Activated B cell treated with CpG ODN at 0.5 μM for 24 hours (primary cell): ENCODE results near the gene HAUS2. TPM values are rescaled to one million over a fixed set of nuclear protein-coding genes. Genes with fewer than 3 reads are reported as not detected.

ENCODE experiments used
- ATAC-seq: fragments of 200-7000 bp; cut with Tn5 transposase; one replicate; pipeline ENCODE4 v1.10.0; 2021; ENCODE audit warnings: low read depth, mild to moderate bottlenecking, moderate library complexity
- CTCF ChIA-PET: fragments of 350-600 bp; sonication (Branson Sonifier 250); formaldehyde crosslinking; loops from one replicate; lab custom pipeline; 2021; ENCODE audit warnings: antibody characterized with exemption; lab: Charles Lee
- POLR2A ChIA-PET: fragments of 350-600 bp; sonication (Branson Sonifier 250); formaldehyde crosslinking; loops from one replicate; lab custom pipeline; 2021; ENCODE audit warnings: antibody characterized with exemption; lab: Charles Lee
- DNase-seq: peaks from one replicate; pipeline ENCODE4 v3.0.0; 2022
- H3K27ac Mint-ChIP-seq: one replicate; pipeline ENCODE4 v1.8.0; 2020; ENCODE audit warnings: mixed read lengths
- H3K27me3 Mint-ChIP-seq: one replicate; pipeline ENCODE4 v1.8.0; 2021; ENCODE audit warnings: mixed read lengths
- H3K36me3 Mint-ChIP-seq: one replicate; pipeline ENCODE4 v1.8.0; 2021; ENCODE audit warnings: low read depth, mixed read lengths
- H3K4me1 Mint-ChIP-seq: one replicate; pipeline ENCODE4 v1.8.0; 2021; ENCODE audit warnings: mixed read lengths
- H3K4me3 Mint-ChIP-seq: one replicate; pipeline ENCODE4 v1.8.0; 2020; ENCODE audit warnings: mild to moderate bottlenecking, mixed read lengths
- H3K9me3 Mint-ChIP-seq: one replicate; pipeline ENCODE4 v1.8.0; 2020; ENCODE audit warnings: mixed read lengths
- intact Hi-C: fragments of 100-400 bp; cut with micrococcal nuclease; formaldehyde crosslinking; loops from one replicate; pipeline ENCODE4 v1.15.1; 2024
- total RNA-seq: library from RNA; stranded (reverse); gene quantifications from 2 replicates; pipeline ENCODE4 v1.2.3, GENCODE V29; 2022
- TF ChIP-seq, protein P1 (sequence below): fragments of 200-600 bp; IDR thresholded peaks from one replicate; pipeline ENCODE4 v1.8.0; 2022; ENCODE audit warnings: antibody characterized with exemption, mild to moderate bottlenecking

The HAUS2 gene
- total RNA-seq, 1 donor from 2014 or later: 18.2 TPM

DNA sequence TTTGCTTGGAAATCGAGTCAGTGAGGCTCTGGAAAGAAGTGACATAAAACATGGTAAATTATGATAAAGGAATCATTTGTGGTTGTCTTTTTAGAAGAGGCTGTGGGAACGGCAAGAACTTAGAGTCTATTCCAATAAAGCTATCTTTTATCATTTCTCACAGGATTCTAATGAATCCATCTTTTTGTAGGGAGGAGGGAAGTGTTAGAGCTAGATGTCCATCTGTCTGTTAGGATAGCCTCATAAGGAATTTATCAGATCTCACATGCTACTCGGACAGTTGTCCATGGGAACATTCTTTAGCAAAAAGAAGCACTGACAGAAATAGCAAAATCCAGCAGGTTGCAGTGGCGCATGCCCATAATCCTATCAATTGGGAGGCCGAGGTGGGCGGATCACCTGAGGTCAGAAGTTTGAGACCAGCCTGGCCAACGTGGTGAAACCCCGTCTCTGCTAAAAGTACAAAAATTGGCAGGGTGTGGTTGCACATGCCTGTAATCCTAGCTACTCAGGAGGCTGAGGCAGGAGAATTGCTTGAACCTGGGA, 63.8 kb downstream of the HAUS2 start:
- ChIA-PET CTCF (no interaction called here), POLR2A (no interaction called here)
- Mint-ChIP-seq H3K36me3 (no peaks in the 10 kb centered on the region), H3K27ac (no peak overlapping the region), H3K27me3 (no peaks in the 10 kb centered on the region), H3K4me3 (no peak overlapping the region), H3K4me1 (peaks cover 18% of the 10 kb centered on the region), H3K9me3 (no peaks in the 10 kb centered on the region)
- ATAC-seq (no peak), DNase-seq (no peak)
- intact Hi-C loops: no loop called here
- TF ChIP-seq, protein P1, sequence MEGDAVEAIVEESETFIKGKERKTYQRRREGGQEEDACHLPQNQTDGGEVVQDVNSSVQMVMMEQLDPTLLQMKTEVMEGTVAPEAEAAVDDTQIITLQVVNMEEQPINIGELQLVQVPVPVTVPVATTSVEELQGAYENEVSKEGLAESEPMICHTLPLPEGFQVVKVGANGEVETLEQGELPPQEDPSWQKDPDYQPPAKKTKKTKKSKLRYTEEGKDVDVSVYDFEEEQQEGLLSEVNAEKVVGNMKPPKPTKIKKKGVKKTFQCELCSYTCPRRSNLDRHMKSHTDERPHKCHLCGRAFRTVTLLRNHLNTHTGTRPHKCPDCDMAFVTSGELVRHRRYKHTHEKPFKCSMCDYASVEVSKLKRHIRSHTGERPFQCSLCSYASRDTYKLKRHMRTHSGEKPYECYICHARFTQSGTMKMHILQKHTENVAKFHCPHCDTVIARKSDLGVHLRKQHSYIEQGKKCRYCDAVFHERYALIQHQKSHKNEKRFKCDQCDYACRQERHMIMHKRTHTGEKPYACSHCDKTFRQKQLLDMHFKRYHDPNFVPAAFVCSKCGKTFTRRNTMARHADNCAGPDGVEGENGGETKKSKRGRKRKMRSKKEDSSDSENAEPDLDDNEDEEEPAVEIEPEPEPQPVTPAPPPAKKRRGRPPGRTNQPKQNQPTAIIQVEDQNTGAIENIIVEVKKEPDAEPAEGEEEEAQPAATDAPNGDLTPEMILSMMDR: no peak

DNA sequence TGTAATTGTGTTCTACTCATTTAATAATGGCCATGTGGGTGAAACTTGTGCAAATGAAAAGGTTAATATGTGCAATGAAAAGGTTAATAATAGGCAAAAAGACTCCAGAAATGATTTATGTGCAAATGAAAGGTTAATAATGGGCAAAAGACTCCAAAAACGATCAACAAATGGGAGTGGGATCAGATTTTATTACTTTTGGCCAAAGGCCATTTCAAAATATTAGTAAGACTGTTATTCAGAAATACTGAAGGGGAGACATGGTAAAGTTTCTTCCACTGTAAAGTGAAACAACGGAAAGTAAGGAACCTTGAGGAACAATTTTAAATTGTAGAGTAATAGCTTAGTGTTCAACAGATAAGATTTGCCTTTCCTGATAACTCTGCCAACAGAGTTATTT, 67.5 kb downstream of the HAUS2 start:
- Mint-ChIP-seq H3K9me3 (no peaks in the 10 kb centered on the region), H3K27me3 (no peaks in the 10 kb centered on the region), H3K36me3 (peaks cover 1% of the 10 kb centered on the region), H3K27ac (no peak overlapping the region), H3K4me1 (peaks cover 3% of the 10 kb centered on the region), H3K4me3 (no peak overlapping the region)
- CTCF ChIA-PET: no interaction called here
- POLR2A ChIA-PET: no interaction called here
- ATAC-seq (no peak), DNase-seq (no peak)
- TF ChIP-seq, protein P1: no peak
- intact Hi-C loops: no loop called here

Other genes with a start within 250 kb of the HAUS2 start
- 17.9 and 23.8 TPM in 2 replicates for gene CAPN3, start 189.3 kb upstream of the HAUS2 start, total RNA-seq
- 46.6 and 46.9 TPM in 2 replicates for gene ZNF106, start 57.7 kb upstream of the HAUS2 start, total RNA-seq
- 111 and 123 TPM in 2 replicates for gene SNAP23, start 53.2 kb upstream of the HAUS2 start, total RNA-seq
- 16.1 and 21.4 TPM in 2 replicates for gene LRRC57, start within 50 bp of the HAUS2 start, total RNA-seq
- 5.5 and 7.1 TPM in 2 replicates for gene STARD9, start 26.8 kb downstream of the HAUS2 start, total RNA-seq
- gene CDAN1, start 188.3 kb downstream of the HAUS2 start, total RNA-seq: 14.6 and 15.6 TPM in 2 replicates